Psoas muscle (tissue), 8 donors: ENCODE results near the gene UBE3A. TPM values are rescaled to one million over a fixed set of nuclear protein-coding genes. Genes with fewer than 3 reads are reported as not detected.

ENCODE experiments used
- ATAC-seq, 4 donors: fragments of 200-7000 bp; cut with Tn5 transposase; one replicate each; pipeline ENCODE4 v1.9.1; 2020; ENCODE audit warnings: moderate library complexity in 3 of 4, mild to moderate bottlenecking in 2 of 4
- DNase-seq, 2 donors: peaks; one replicate each; pipeline ENCODE4 v3.0.0-alpha.2; 2020
- H3K27ac ChIP-seq: fragments of 200-600 bp; one replicate; pipeline ENCODE4 v1.8.0; 2022
- H3K27me3 ChIP-seq, 3 donors: fragments of 200-600 bp in 1 of 3; one replicate each; pipeline versions ENCODE4 v1.6.1 to v1.8.0; 2013 to 2022; ENCODE audit warnings: low read length in 2 of 3, mild to moderate bottlenecking in 2 of 3, moderate library complexity in 1 of 3; ENCODE audit not compliant: insufficient read depth in 3 of 3
- H3K36me3 ChIP-seq, 2 donors: fragments of 200-600 bp in 1 of 2; one replicate each; pipeline versions ENCODE4 v1.6.1 to v1.8.0; 2013 to 2022; ENCODE audit warnings: low read depth in 1 of 2, mild to moderate bottlenecking in 1 of 2, moderate library complexity in 1 of 2; ENCODE audit not compliant: insufficient read depth in 1 of 2
- H3K4me1 ChIP-seq: fragments of 200-600 bp; one replicate; pipeline ENCODE4 v1.8.0; 2022
- H3K4me3 ChIP-seq: fragments of 200-600 bp; one replicate; pipeline ENCODE4 v1.8.0; 2022; ENCODE audit warnings: mild to moderate bottlenecking
- H3K9me3 ChIP-seq: fragments of 200-600 bp; one replicate; pipeline ENCODE4 v1.8.0; 2022
- WGBS, 3 donors: extraction: QIAGEN DNeasy Blood & Tissue Kit; methylation state at CpG; one replicate each; pipeline versions ENCODE4 v1.1.6 to v1.1.7; 2013; 5-methylcytosine and 5-hydroxymethylcytosine counted together
- intact Hi-C, 2 donors: fragments of 100-400 bp; cut with DNase I; formaldehyde crosslinking; loops; one replicate each; pipeline versions ENCODE4 v1.11.0 to v1.14.2; 2022
- polyA plus RNA-seq, 3 donors: library from polyadenylated mRNA; stranded (reverse); fragments of 200-250 nt; gene quantifications; one replicate each; pipeline ENCODE4 v1.2.3, GENCODE V29; 2013
- total RNA-seq, 4 donors: library from RNA; stranded (reverse); fragmentation: NEBNext Ultra II Directional in 2 of 4; extraction: Animal tissue kit (Norgen Biotek cat#: 25700) in 2 of 4; gene quantifications; one replicate each; pipeline versions ENCODE4 v1.2.1 to v1.2.4, GENCODE V29; 2021 to 2023
- TF ChIP-seq, protein P1 (sequence below): fragments of 200-600 bp; IDR thresholded peaks from one replicate; pipeline ENCODE4 v1.8.0; 2022; ENCODE audit warnings: antibody characterized with exemption
- donor health status: healthy with polysubstance abuse.
- donor health status: DM: no; HTN: no; CAD: no; lungs with moderate emphysema.
- donor health status: Bipolar disorder and iron deficiency.
- donor health status: healthy.
- donor health status: DM: yes; HTN: yes; CAD: no.
- donor health status: DM: no; HTN: no; CAD: no.
- donor health status: DM: no; HTN: no; CAD: no.
- donor health status: DM: yes; HTN: yes; CAD: no.

UBE3A gene
- total and polyA plus RNA-seq, 7 donors: 53.5 to 198 (median 144) TPM

DNA sequence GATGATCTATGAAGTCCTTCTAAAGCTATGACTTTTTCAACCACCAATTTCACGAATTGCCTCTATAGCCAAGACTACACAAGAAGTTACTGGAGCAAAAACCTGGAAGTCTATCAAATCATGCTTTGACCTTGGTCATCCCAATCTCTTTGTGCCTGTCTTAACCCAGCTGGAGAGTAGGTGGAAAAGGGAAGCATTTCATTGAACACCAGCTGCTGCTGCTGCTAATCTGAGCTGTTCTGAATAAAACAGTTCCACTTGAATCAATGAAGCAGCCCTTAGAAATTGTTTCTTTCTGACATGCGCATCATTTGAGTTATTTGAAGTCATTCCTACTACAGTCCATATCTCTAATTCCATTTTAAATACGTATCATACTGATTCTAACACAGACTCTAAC lies 7.3 kb upstream of the UBE3A start:
- Histone ChIP-seq H3K4me3 (no peak overlapping the region), H3K4me1 (no peaks in the 10 kb centered on the region), H3K27me3 (no peaks in the 10 kb centered on the region), H3K36me3 (no peaks in the 10 kb centered on the region), H3K9me3 (no peaks in the 10 kb centered on the region), H3K27ac (no peak overlapping the region)
- intact Hi-C loops: no loop called here
- TF ChIP-seq, protein P1, sequence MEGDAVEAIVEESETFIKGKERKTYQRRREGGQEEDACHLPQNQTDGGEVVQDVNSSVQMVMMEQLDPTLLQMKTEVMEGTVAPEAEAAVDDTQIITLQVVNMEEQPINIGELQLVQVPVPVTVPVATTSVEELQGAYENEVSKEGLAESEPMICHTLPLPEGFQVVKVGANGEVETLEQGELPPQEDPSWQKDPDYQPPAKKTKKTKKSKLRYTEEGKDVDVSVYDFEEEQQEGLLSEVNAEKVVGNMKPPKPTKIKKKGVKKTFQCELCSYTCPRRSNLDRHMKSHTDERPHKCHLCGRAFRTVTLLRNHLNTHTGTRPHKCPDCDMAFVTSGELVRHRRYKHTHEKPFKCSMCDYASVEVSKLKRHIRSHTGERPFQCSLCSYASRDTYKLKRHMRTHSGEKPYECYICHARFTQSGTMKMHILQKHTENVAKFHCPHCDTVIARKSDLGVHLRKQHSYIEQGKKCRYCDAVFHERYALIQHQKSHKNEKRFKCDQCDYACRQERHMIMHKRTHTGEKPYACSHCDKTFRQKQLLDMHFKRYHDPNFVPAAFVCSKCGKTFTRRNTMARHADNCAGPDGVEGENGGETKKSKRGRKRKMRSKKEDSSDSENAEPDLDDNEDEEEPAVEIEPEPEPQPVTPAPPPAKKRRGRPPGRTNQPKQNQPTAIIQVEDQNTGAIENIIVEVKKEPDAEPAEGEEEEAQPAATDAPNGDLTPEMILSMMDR: no peak
- no peak for ATAC-seq
- DNase-seq: no peak
- 63 to 83% (median 73%) methylated on average over 3 of the region's 3 CpGs for WGBS, 3 donors

DNA sequence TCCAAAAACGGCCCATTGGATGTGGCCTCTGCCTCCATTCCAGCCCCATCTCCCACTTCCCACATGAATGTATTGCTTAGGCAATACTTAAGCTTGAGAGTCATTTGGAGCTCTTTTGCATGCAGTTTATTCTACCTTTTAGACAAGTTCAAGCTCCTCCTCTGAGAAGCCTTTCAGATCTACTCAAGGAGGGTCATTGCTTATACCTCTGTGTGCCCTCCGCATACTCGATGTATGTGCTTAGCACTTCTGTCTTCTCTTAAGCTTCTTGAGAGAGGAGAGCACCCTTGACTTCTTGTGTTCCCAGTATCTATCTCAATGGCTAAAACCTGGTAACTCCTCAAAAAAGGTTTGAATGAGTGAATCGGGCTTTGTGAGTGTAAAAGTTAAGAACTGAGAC lies 6.6 kb upstream of the UBE3A start:
- 89 to 94% (median 92%) methylated on average over 4 of the region's 4 CpGs for WGBS, 3 donors
- Histone ChIP-seq H3K27ac (no peak overlapping the region), H3K9me3 (no peaks in the 10 kb centered on the region), H3K27me3 (no peaks in the 10 kb centered on the region), H3K4me3 (no peak overlapping the region), H3K36me3 (no peaks in the 10 kb centered on the region), H3K4me1 (no peaks in the 10 kb centered on the region)
- TF ChIP-seq, protein P1: no peak
- intact Hi-C loops: no loop called here
- ATAC-seq (no peak), DNase-seq (no peak)

DNA sequence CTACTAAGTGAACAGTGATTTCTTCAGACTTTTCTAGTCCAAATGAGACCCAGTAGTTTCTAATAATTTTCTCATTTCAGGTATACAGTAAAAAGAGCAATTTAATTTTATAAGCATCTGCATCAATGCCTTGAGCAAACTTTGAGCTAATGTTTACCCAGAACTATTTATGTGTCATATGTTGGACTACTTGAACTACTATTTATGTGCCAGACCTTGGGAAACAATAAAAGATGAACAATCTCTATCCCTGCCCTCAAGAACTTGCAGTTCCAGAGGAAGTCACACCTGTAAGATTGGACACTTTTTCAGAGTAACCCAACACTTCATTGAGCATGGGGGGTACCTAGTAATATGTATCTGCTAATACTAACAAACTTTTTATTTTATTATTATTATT lies 2.3 kb upstream of the UBE3A start:
- H3K4me3 ChIP-seq: no peak overlapping the region
- TF ChIP-seq, protein P1: no peak
- no peaks in the 10 kb centered on the region for H3K27me3 ChIP-seq
- H3K36me3 ChIP-seq: no peaks in the 10 kb centered on the region
- ATAC-seq: no peak
- intact Hi-C loops: no loop called here
- H3K9me3 ChIP-seq: no peaks in the 10 kb centered on the region
- DNase-seq: no peak
- H3K4me1 ChIP-seq: peaks cover 13% of the 10 kb centered on the region
- H3K27ac ChIP-seq: no peak overlapping the region

DNA sequence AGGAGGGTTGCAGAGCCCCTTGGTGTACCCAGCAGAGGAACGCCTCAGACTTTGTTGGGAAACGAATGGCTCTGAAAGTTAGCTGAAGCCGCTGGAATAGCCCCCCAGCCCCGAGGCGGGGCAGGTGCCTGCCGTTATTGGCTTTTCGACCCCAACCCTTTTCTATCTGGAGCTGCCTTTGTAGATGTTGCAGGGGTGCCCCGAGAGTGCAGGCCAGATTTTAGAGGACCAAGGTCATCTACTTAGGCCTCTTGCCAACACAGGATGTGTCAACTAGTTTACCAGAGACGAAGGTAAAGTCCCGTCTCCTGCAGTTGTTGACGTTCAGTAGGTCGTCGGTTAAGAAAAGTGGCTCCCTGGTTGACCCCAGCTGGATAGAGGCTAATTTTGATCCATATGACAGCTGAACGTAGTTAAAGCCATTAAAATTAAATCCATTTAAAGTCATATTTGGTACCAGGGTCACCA lies 579 bp upstream of the UBE3A start:
- Histone ChIP-seq H3K27ac (peak overlapping the region; percentile 99), H3K4me3 (peak overlapping the region; percentile 100), H3K9me3 (no peaks in the 10 kb centered on the region), H3K4me1 (peaks cover 25% of the 10 kb centered on the region), H3K36me3 (no peaks in the 10 kb centered on the region), H3K27me3 (no peaks in the 10 kb centered on the region)
- WGBS, 3 donors: 2 to 3% (median 2%) methylated on average over 14 of the region's 14 CpGs
- no peak for DNase-seq
- peak in 3 of 4 donors; percentile 12 to 44 (median 28) for ATAC-seq
- intact Hi-C loops: loop anchor here in 1 of 2 donors (5.0 to 10.0 kb wide), 3 partner anchors 52 to 305 kb away; no protein-coding TSS in a partner anchor
- TF ChIP-seq, protein P1: no peak
